ENCODE results near the gene GAS6. TPM values are rescaled to one million over a fixed set of nuclear protein-coding genes. Genes with fewer than 3 reads are reported as not detected.

GAS6 gene
- total and polyA plus RNA-seq, 2 donors (not counting 1 experiment from before 2014, with no cell fraction given), result 227 to 301 TPM

DNA sequence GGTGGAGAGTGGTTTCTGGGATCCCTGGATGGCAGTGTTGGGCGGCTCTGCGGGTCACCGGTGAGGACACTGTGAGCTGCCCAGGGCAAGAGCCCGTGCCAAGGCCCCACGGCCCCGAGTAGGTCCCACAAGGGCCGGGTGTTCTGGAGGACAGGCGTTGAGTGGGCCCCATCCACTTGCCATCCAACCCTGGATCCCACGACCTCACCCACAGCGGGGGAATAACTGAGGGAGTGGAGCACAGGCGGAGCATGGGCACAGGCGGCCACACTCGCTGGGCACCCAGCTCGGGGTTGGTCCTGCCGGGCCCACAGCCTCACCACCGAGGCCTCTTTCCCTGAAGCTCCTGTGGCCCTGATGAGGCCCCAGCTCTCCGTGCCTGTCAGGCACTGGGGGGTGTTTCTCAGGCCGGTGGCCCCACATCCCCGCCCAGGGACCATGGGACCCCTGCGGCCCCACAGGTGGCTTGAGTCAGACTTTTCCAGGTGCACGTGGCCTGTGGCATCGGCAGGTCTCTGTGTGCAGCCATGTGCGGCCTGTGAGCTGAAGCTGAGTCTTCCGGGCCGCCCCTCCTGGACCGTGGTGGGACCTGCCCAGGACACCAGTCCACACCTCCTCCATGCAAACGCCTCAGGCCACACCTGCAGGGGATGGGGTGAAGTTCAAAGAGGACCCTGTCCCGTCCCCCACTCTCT, 88.3 kb downstream of the GAS6 start:
- Histone ChIP-seq H3K27me3 (ENCODE audit: control insufficient read depth, insufficient read depth, low read length) (no peaks in the 10 kb centered on the region), H2AFZ (ENCODE audit: low read length) (no peak overlapping the region), H3K79me2 (ENCODE audit: control insufficient read depth, insufficient read depth, low read length) (no peaks in the 10 kb centered on the region), H3K36me3 (ENCODE audit: control insufficient read depth, insufficient read depth, low read length) (no peaks in the 10 kb centered on the region), H3K9me3 (ENCODE audit: control insufficient read depth, insufficient read depth, low read depth, low read length) (no peaks in the 10 kb centered on the region), H3K9ac (ENCODE audit: insufficient read depth, low read length) (no peak overlapping the region), H3K4me2 (ENCODE audit: extremely low read depth, insufficient read depth, low read length) (no peak overlapping the region), H4K20me1 (ENCODE audit: control insufficient read depth, extremely low read depth, insufficient read depth, low read length) (no peaks in the 10 kb centered on the region), H3K27ac (ENCODE audit: insufficient read depth, low read length) (no peak overlapping the region), H3K4me1 (ENCODE audit: control insufficient read depth, extremely low read depth, insufficient read depth, low read length) (peaks cover 2% of the 10 kb centered on the region), H3K4me3 (replicated peaks in 1 of 4; ENCODE audit: control extremely low read depth in 1 of 4, insufficient read depth in 1 of 4, low read depth in 3 of 4, low read length in 4 of 4) (no peak overlapping the region)
- DNase-seq (ENCODE audit: low read depth in 2 of 2), result no peak
- TF ChIP-seq, protein P1, sequence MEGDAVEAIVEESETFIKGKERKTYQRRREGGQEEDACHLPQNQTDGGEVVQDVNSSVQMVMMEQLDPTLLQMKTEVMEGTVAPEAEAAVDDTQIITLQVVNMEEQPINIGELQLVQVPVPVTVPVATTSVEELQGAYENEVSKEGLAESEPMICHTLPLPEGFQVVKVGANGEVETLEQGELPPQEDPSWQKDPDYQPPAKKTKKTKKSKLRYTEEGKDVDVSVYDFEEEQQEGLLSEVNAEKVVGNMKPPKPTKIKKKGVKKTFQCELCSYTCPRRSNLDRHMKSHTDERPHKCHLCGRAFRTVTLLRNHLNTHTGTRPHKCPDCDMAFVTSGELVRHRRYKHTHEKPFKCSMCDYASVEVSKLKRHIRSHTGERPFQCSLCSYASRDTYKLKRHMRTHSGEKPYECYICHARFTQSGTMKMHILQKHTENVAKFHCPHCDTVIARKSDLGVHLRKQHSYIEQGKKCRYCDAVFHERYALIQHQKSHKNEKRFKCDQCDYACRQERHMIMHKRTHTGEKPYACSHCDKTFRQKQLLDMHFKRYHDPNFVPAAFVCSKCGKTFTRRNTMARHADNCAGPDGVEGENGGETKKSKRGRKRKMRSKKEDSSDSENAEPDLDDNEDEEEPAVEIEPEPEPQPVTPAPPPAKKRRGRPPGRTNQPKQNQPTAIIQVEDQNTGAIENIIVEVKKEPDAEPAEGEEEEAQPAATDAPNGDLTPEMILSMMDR (conservative IDR thresholded peaks at IDR 0.05 in 1 of 2, IDR thresholded peaks at IDR 0.05 in 1 of 2; ENCODE audit: low read depth in 1 of 2, low read length in 2 of 2), result no peak
- TF ChIP-seq EZH2 (IDR thresholded peaks at IDR 0.05; ENCODE audit: low read length, missing control alignments), result no peak

- no peak overlapping the region for H3K27ac ChIP-seq (ENCODE audit: insufficient read depth, low read length)
- H3K27me3 ChIP-seq (ENCODE audit: control insufficient read depth, insufficient read depth, low read length), result no peaks in the 10 kb centered on the region
- no peak for TF ChIP-seq EZH2 (IDR thresholded peaks at IDR 0.05; ENCODE audit: low read length, missing control alignments)
- H3K36me3 ChIP-seq (ENCODE audit: control insufficient read depth, insufficient read depth, low read length), result no peaks in the 10 kb centered on the region
- DNase-seq (ENCODE audit: low read depth in 2 of 2), result peak; percentile 41 to 52
- H3K4me1 ChIP-seq (ENCODE audit: control insufficient read depth, extremely low read depth, insufficient read depth, low read length), result peaks cover 2% of the 10 kb centered on the region
- no peak overlapping the region for H3K4me3 ChIP-seq (replicated peaks in 1 of 4; ENCODE audit: control extremely low read depth in 1 of 4, insufficient read depth in 1 of 4, low read depth in 3 of 4, low read length in 4 of 4)
- H2AFZ ChIP-seq (ENCODE audit: low read length), result no peak overlapping the region
- no peaks in the 10 kb centered on the region for H4K20me1 ChIP-seq (ENCODE audit: control insufficient read depth, extremely low read depth, insufficient read depth, low read length)
- no peaks in the 10 kb centered on the region for H3K9me3 ChIP-seq (ENCODE audit: control insufficient read depth, insufficient read depth, low read depth, low read length)
- no peaks in the 10 kb centered on the region for H3K79me2 ChIP-seq (ENCODE audit: control insufficient read depth, insufficient read depth, low read length)
- H3K9ac ChIP-seq (ENCODE audit: insufficient read depth, low read length), result no peak overlapping the region
- no peak overlapping the region for H3K4me2 ChIP-seq (ENCODE audit: extremely low read depth, insufficient read depth, low read length)
Measured at GRCh38 chr13:113774177-113775107, 89.4 kb downstream of the GAS6 start.

DNA sequence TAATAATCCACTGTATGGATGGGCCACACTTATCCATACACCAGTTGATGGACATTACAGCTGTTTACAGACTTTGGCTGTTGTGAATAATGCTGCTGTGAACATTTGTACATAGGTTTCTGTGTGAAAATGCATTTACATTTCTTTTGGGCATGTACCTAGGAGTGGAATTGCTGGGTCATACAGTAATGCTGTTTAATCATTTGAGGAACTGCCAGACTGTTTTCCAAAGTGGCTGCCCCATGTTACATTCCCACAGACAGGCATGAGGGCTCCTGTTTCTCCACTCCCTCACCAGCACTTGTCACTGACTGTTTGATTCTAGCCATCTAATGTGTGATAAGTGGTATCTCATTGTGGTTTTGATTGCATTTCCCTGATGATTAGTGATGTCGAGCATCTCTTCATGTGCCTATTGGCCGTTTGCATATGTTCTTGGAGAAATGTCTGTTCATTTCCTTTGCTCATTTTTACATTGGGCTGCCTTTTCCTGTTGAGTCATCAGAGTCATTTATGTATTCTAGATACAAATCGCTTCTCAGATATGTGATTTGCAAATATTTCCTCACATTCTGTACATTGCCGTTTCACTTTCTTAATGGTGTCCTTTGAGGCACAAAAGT, 92.1 kb downstream of the GAS6 start:
- peak in 1 of 2 donors; percentile 42 for DNase-seq (ENCODE audit: low read depth in 2 of 2)
- no peak overlapping the region for H3K4me3 ChIP-seq (replicated peaks in 1 of 4; ENCODE audit: control extremely low read depth in 1 of 4, insufficient read depth in 1 of 4, low read depth in 3 of 4, low read length in 4 of 4)
- no peaks in the 10 kb centered on the region for H3K79me2 ChIP-seq (ENCODE audit: control insufficient read depth, insufficient read depth, low read length)
- H2AFZ ChIP-seq (ENCODE audit: low read length), result no peak overlapping the region
- H3K27me3 ChIP-seq (ENCODE audit: control insufficient read depth, insufficient read depth, low read length), result no peaks in the 10 kb centered on the region
- no peak overlapping the region for H3K27ac ChIP-seq (ENCODE audit: insufficient read depth, low read length)
- no peak overlapping the region for H3K4me2 ChIP-seq (ENCODE audit: extremely low read depth, insufficient read depth, low read length)
- TF ChIP-seq EZH2 (IDR thresholded peaks at IDR 0.05; ENCODE audit: low read length, missing control alignments), result no peak
- TF ChIP-seq, protein P1 (conservative IDR thresholded peaks at IDR 0.05 in 1 of 2, IDR thresholded peaks at IDR 0.05 in 1 of 2; ENCODE audit: low read depth in 1 of 2, low read length in 2 of 2), result no peak
- peaks cover 2% of the 10 kb centered on the region for H3K4me1 ChIP-seq (ENCODE audit: control insufficient read depth, extremely low read depth, insufficient read depth, low read length)
- no peaks in the 10 kb centered on the region for H4K20me1 ChIP-seq (ENCODE audit: control insufficient read depth, extremely low read depth, insufficient read depth, low read length)
- H3K9me3 ChIP-seq (ENCODE audit: control insufficient read depth, insufficient read depth, low read depth, low read length), result no peaks in the 10 kb centered on the region
- H3K9ac ChIP-seq (ENCODE audit: insufficient read depth, low read length), result no peak overlapping the region
- H3K36me3 ChIP-seq (ENCODE audit: control insufficient read depth, insufficient read depth, low read length), result no peaks in the 10 kb centered on the region
